Muscle of arm (tissue), 12 donors: ENCODE data around the gene IL27RA. TPM values are rescaled to one million over a fixed set of nuclear protein-coding genes. Genes with fewer than 3 reads are reported as not detected.
"Not testable (repeated sequence)": the region's sequence is repeated elsewhere in the genome, so short reads cannot be mapped to it uniquely, and the experiment has no call there.

Source experiments
- DNase-seq: peaks from one replicate; pipeline ENCODE4 v3.0.0-alpha.2; 2013
- polyA plus RNA-seq, 12 donors: library from polyadenylated mRNA; unstranded; fragments of 120-200 nt; gene quantifications; one replicate each; pipeline ENCODE4 v1.2.1, GENCODE V29; 2013; ENCODE audit not compliant: insufficient read length in 12 of 12

IL27RA gene
- polyA plus RNA-seq, 12 donors = 2.0 to 8.2 (median 2.8) TPM; not detected in 1

DNA sequence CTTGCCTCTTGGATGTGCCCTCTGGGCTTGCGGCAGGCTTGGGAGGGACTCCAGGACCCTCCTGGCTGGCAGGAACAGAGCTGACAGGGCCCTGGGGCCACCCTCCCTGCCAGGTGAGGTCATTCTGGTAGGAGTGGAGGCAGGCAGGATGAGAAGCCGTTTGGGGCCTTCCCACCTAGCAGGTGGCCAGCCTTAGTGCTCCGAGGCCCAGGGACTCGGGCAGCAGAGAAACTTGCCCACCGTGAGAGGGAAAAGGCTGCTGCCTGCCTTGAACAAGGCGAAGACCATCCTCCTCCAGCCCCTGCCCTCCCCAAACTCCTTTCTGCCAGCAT is 34.0 kb upstream of the IL27RA start:
- DNase-seq = no peak

DNA sequence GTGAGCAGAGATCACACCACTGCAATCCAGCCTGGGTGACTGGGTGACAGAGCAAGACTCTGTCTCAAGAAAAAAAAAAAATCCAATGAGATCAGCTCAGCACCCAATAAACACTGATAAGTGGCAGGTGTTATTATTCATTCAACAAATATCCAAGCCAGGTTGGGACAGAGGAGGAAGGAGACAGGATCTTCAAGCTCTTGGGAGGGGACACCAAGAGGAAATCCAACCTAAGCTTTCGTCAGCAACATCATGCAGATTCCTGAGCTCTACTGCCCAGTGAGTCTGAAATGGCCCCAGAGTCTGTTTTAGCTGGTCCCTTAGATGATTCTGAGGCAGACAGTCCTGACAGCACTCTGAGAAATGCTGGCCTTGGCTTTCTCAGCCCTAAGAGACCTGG is 33.1 kb upstream of the IL27RA start:
- no peak for DNase-seq

DNA sequence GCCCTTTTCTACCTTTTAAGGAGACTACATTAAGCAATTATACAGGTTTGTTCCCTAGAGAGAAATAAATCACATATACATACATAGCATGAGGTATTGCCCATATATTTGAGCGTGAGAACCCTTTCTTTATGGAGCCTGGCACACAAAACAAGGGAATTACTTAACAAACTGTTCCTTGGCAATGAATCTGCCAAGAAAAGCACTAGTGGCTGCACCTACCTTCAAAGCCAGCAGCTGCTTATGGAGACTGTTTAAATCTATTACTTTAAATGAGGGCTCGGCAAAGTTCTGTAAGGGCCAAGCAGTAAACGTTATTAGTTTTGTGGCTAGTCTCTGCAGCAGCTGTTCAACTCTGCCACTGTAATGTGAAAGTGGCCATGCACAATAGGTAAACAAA is 32.5 kb upstream of the IL27RA start:
- no peak for DNase-seq

GRCh38 chr19:14000691-14001375 is 30.7 kb upstream of the IL27RA start:
- DNase-seq = no peak

DNA sequence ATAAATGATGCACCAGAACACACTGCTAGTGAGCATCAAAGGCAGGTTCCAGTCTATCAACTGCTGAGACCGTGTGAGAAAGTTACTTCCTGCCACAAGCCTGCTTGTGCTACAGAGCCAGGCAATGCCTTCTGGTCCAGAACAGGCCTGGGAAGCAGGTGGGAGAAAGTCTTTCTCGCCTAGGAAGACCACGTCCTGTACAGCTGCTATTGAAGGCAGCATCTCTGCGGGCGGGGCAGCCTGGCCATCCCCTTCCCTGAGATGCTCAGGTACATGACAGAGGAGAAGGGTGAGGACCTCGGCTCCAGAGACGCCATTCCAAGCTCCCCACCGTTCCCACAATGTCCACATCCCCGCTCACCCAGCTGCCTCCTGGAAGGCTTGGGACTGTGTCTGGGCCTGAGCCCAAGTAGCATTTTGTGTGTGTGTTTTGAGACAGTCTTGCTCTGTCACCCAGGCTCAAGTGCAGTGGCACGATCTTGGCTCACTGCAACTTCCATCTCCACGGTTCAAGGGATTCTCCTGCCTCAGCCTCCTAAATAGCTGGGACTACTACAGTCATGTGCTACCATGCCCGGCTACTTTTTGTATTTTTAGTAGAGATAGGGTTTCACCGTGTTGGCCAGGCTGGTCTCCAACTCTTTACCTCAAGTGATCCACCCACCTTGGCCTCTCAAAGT is 28.9 kb upstream of the IL27RA start:
- DNase-seq = no peak

- DNase-seq = no peak
Observed at GRCh38 chr19:14003251-14004055, 28.1 kb upstream of the IL27RA start.

GRCh38 chr19:14004619-14005348 is 26.8 kb upstream of the IL27RA start:
- DNase-seq = no peak

DNA sequence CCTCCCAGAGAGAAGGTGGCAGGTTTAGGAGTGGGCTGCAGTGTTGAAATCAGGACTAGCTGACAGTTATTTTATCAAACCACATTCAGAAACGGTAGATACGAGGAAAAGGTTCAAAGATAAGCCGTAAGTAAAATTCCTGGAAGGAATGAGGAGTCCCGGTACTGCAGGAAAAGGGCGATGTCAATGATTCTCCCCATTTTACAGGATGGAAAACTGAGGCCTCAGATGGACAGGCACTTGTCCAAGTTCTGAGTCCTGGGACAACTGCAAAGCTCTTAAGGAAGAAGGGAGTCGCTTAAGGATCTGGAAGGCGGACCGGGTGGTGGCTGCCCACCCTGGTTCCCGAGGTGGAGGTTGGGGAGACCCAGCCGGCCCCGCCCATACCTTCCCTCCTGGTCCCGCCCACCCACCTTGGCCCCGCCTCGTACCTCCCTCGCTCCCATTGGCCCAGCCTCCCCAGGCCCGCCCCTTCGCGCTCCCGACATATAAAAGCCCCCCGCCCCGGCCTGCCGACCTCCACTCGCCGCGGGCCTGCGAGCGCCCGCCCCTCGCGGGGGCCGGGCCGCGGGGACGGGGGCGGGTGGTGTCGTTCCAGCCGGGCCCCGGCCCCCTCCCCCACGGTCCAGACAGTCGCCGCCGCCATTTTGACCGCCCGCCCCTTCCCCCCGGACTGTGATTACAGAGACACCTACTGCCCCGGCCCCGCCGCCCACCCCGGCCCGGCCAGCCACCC is 26.0 kb upstream of the IL27RA start:
- peak; percentile 86 for DNase-seq

- DNase-seq = peak; percentile 99
Observed at GRCh38 chr19:14006085-14006765, 25.3 kb upstream of the IL27RA start, which contains the start of gene RFX1. TSS of gene RFX1 (minus strand) at chr19:14006320. CDS start at chr19:13993843, 12,477 bp downstream.

GRCh38 chr19:14006766-14007562 is 24.6 kb upstream of the IL27RA start:
- DNase-seq = no peak

- no peak for DNase-seq
Observed at GRCh38 chr19:14012378-14012915, 19.1 kb upstream of the IL27RA start.

- no peak for DNase-seq
Observed at GRCh38 chr19:14015524-14016035, 16.0 kb upstream of the IL27RA start.

DNA sequence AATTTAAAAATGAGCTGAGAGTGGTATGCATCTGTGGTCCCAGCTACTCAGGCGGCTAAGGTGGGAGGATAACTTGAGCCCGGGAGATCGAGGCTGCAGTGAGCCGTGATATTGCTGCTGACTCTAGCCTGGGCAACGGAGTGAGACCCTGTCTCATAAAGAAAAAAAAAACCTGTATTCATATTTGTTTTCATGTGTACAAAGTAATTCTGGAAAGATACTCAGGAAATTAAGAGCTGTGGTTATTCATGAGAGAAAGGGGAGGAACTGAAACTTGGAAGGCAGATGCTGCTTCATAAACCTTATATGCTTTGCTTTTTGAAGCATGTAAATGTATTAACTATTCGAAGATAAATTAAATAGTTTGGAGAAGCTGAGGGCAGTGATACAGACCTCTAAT is 12.5 kb upstream of the IL27RA start:
- no peak for DNase-seq

DNA sequence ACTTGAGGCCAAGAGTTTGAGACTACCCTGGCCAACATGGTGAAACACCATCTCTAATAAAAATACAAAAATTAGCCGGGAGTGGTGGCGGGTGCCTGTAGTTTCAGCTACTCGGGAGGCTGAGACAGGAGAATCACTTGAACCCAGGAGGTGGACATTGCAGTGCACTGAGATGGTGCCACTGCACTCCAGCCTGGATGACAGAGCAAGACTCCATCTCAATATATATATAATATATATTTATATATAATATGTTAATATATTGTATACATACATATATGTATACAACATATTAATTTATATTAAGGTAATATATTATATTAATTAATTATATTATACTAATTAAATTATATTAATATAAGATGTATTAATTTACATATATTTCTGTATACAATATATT is 11.8 kb upstream of the IL27RA start:
- not testable (repeated sequence) for DNase-seq

- no peak for DNase-seq
Observed at GRCh38 chr19:14021474-14021873, 10.1 kb upstream of the IL27RA start.

- no peak for DNase-seq
Observed at GRCh38 chr19:14022469-14022868, 9.1 kb upstream of the IL27RA start.

- DNase-seq = no peak
Observed at GRCh38 chr19:14023404-14024235, 7.9 kb upstream of the IL27RA start.

- DNase-seq = not testable (repeated sequence)
Observed at GRCh38 chr19:14026652-14027192, 4.8 kb upstream of the IL27RA start.
